Measurements from ENCODE around the gene RGL2. TPM values are rescaled to one million over a fixed set of nuclear protein-coding genes. Genes with fewer than 3 reads are reported as not detected.

RGL2 gene
- total and polyA plus RNA-seq, 2 of the 13 experiments (the other 11 are each of a cell fraction or from before 2014, with no cell fraction given), result 22.9 to 47.4 TPM

DNA sequence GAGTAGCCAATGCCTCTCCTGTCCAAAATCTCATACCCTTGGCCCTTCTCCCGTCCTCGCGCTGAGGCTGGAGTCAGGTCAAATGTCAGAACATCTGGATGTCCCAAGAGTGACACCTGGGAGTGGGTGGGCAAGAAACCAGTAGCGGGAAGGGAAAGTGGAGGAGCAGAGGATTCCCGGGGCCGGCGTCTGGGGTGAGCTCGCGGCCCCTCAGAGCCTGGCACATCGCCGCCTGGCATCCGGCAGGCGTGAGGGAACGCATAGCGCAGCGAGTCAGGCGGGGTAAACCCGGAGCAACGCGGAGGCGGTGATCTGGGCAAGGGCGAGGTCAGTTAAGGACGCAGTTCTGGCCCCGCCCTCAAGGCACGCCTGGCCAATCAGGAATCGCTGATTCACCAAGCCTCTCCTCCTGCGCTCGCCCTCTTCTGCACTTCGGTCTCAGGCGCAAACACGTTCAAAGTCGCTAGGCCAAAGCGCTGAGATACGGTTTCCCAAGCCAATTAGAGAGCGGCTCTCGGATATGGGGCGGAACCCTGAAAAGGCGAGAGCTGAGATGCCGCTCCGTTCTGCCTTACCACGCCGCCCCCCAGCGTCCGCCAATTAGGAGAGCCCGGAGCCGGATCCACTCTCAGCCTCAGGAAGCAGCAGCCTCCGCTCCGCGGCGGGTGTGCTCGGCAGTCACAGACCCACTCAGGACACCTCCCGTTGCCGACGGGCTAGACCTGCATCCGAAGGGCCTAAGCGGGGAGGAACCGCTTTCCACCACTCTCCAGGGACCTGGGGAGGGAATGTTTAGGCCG is 49.6 kb downstream of the RGL2 start (continued):
- TF ChIP-seq TCF7L2 (IDR thresholded peaks at IDR 0.05; ENCODE audit: low read depth, low read length) (no peak), SRSF4 (IDR thresholded peaks at IDR 0.05; ENCODE audit: low read depth, low read length, poor library complexity, severe bottlenecking) (peak; percentile 67), BHLHE40 (IDR thresholded peaks at IDR 0.05; ENCODE audit: low read length) (no peak), MEF2D (CRISPR knock-in tag; IDR thresholded peaks at IDR 0.05) (no peak; the same call in none of the 2 replicates), ZSCAN25 (CRISPR knock-in tag; IDR thresholded peaks at IDR 0.05) (no peak), ZNF670 (CRISPR knock-in tag; IDR thresholded peaks at IDR 0.05; ENCODE audit: borderline replicate concordance) (no peak; the same call in 1 of the 2 replicates), RBM22 (optimal IDR thresholded peaks at IDR 0.05; ENCODE audit: low read length) (peak; percentile 58), NFRKB (IDR thresholded peaks at IDR 0.05) (no peak), XBP1 (CRISPR knock-in tag; IDR thresholded peaks at IDR 0.05) (peak; percentile 79; the same call in 1 of the 2 replicates), ARNT (IDR thresholded peaks at IDR 0.05) (no peak), ZEB1 (IDR thresholded peaks at IDR 0.05; ENCODE audit: insufficient replicate concordance, low read depth) (no peak), ZNF879 (CRISPR knock-in tag; IDR thresholded peaks at IDR 0.05) (no peak), ZNF10 (CRISPR knock-in tag; IDR thresholded peaks at IDR 0.05; ENCODE audit: borderline replicate concordance, low read depth) (no peak), ZNF225 (CRISPR knock-in tag; IDR thresholded peaks at IDR 0.05) (peak; percentile 95), MED13 (CRISPR knock-in tag; IDR thresholded peaks at IDR 0.05) (peak; percentile 87), SALL2 (CRISPR knock-in tag; IDR thresholded peaks at IDR 0.05) (no peak), MATR3 (CRISPR knock-in tag; IDR thresholded peaks at IDR 0.05) (no peak), ZBTB7B (CRISPR knock-in tag; IDR thresholded peaks at IDR 0.05) (peak; percentile 64; the same call in 1 of the 2 replicates), ZNF772 (CRISPR knock-in tag; IDR thresholded peaks at IDR 0.05) (peak; percentile 94), SOX5 (CRISPR knock-in tag; IDR thresholded peaks at IDR 0.05; ENCODE audit: borderline replicate concordance) (peak; percentile 9; the same call in 1 of the 2 replicates), ZNF260 (CRISPR knock-in tag; IDR thresholded peaks at IDR 0.05; ENCODE audit: borderline replicate concordance, low read depth) (no peak), ZSCAN21 (CRISPR knock-in tag; IDR thresholded peaks at IDR 0.05; ENCODE audit: borderline replicate concordance) (no peak; the same call in 1 of the 2 replicates), ASH2L (IDR thresholded peaks at IDR 0.05; ENCODE audit: insufficient read length, low read depth, low read length) (peak; percentile 85)
- TF ChIP-seq, protein P1, sequence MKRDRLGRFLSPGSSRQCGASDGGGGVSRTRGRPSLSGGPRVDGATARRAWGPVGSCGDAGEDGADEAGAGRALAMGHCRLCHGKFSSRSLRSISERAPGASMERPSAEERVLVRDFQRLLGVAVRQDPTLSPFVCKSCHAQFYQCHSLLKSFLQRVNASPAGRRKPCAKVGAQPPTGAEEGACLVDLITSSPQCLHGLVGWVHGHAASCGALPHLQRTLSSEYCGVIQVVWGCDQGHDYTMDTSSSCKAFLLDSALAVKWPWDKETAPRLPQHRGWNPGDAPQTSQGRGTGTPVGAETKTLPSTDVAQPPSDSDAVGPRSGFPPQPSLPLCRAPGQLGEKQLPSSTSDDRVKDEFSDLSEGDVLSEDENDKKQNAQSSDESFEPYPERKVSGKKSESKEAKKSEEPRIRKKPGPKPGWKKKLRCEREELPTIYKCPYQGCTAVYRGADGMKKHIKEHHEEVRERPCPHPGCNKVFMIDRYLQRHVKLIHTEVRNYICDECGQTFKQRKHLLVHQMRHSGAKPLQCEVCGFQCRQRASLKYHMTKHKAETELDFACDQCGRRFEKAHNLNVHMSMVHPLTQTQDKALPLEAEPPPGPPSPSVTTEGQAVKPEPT (CRISPR knock-in tag; IDR thresholded peaks at IDR 0.05; ENCODE audit: low read depth), result peak; percentile 56; the same call in 1 of the 2 replicates
- TF ChIP-seq, protein P2, sequence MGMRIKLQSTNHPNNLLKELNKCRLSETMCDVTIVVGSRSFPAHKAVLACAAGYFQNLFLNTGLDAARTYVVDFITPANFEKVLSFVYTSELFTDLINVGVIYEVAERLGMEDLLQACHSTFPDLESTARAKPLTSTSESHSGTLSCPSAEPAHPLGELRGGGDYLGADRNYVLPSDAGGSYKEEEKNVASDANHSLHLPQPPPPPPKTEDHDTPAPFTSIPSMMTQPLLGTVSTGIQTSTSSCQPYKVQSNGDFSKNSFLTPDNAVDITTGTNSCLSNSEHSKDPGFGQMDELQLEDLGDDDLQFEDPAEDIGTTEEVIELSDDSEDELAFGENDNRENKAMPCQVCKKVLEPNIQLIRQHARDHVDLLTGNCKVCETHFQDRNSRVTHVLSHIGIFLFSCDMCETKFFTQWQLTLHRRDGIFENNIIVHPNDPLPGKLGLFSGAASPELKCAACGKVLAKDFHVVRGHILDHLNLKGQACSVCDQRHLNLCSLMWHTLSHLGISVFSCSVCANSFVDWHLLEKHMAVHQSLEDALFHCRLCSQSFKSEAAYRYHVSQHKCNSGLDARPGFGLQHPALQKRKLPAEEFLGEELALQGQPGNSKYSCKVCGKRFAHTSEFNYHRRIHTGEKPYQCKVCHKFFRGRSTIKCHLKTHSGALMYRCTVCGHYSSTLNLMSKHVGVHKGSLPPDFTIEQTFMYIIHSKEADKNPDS (CRISPR knock-in tag; IDR thresholded peaks at IDR 0.05), result peak; percentile 42; the same call in 1 of the 2 replicates
- TF ChIP-seq, protein P3, sequence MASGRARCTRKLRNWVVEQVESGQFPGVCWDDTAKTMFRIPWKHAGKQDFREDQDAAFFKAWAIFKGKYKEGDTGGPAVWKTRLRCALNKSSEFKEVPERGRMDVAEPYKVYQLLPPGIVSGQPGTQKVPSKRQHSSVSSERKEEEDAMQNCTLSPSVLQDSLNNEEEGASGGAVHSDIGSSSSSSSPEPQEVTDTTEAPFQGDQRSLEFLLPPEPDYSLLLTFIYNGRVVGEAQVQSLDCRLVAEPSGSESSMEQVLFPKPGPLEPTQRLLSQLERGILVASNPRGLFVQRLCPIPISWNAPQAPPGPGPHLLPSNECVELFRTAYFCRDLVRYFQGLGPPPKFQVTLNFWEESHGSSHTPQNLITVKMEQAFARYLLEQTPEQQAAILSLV (CRISPR knock-in tag; IDR thresholded peaks at IDR 0.05; ENCODE audit: borderline replicate concordance), result no peak

All from HepG2 (cell line).